Smooth muscle cell (in vitro differentiated cells): ENCODE data around the gene TET2. TPM values are rescaled to one million over a fixed set of nuclear protein-coding genes. Genes with fewer than 3 reads are reported as not detected.

ENCODE experiments used
- DNase-seq: peaks from one replicate; lab custom pipeline; 2025; ENCODE audit not compliant: unreplicated experiment; lab: John Stamatoyannopoulos, UW
- H2AFZ ChIP-seq: fragments of 200-600 bp; sonication (generic); 2 replicates; pipeline ENCODE4 v1.6.0; 2016; ENCODE audit warnings: antibody characterized with exemption, low read depth, mild to moderate bottlenecking
- H3F3A ChIP-seq: fragments of 200-600 bp; sonication (generic); 2 replicates; pipeline ENCODE4 v1.6.0; 2017; ENCODE audit warnings: antibody characterized with exemption, low read depth
- H3K27ac ChIP-seq: fragments of 200-600 bp; sonication (generic); 2 replicates; pipeline ENCODE4 v1.5.1; 2016; ENCODE audit warnings: low read depth, mild to moderate bottlenecking
- H3K27me3 ChIP-seq: fragments of 200-600 bp; sonication (generic); 2 replicates; pipeline ENCODE4 v1.6.1; 2016; ENCODE audit warnings: low read depth, mild to moderate bottlenecking
- H3K36me3 ChIP-seq: fragments of 200-600 bp; sonication (generic); 2 replicates; pipeline ENCODE4 v1.5.1; 2016; ENCODE audit warnings: low read depth
- H3K4me1 ChIP-seq: fragments of 200-600 bp; sonication (generic); 2 replicates; pipeline ENCODE4 v1.5.1; 2016; ENCODE audit warnings: low read depth
- H3K4me2 ChIP-seq: fragments of 200-600 bp; sonication (generic); 2 replicates; pipeline ENCODE4 v1.6.0; 2016; ENCODE audit warnings: mild to moderate bottlenecking
- H3K4me3 ChIP-seq: fragments of 200-600 bp; sonication (generic); 2 replicates; pipeline ENCODE4 v1.5.1; 2016; ENCODE audit warnings: mild to moderate bottlenecking
- H3K79me2 ChIP-seq: fragments of 200-600 bp; sonication (generic); 2 replicates; pipeline ENCODE4 v1.6.0; 2016; ENCODE audit warnings: low read depth, mild to moderate bottlenecking
- H3K9ac ChIP-seq: fragments of 200-600 bp; sonication (generic); 2 replicates; pipeline ENCODE4 v1.6.0; 2016; ENCODE audit warnings: low read depth
- H3K9me3 ChIP-seq: fragments of 200-600 bp; sonication (generic); replicated peaks from 2 replicates; pipeline ENCODE4 v1.5.1; 2016; ENCODE audit warnings: low read depth
- H4K20me1 ChIP-seq: fragments of 200-600 bp; sonication (generic); 2 replicates; pipeline ENCODE4 v1.6.0; 2016; ENCODE audit warnings: low read depth
- WGBS: methylation state at CpG from one replicate; pipeline ENCODE4 v1.1.7; 2016; ENCODE audit warnings: low lambda C conversion rate; 5-methylcytosine and 5-hydroxymethylcytosine counted together
- polyA plus RNA-seq: library from polyadenylated mRNA; unstranded; fragments of >200 nt; fragmentation: Nextera tagmentation; extraction: Ambion mirVana; gene quantifications from 2 replicates; pipeline ENCODE4 v1.2.1, GENCODE V29; 2016
- total RNA-seq: library from RNA; depleted of rRNA; stranded (reverse); fragments of >200 nt; gene quantifications from 2 replicates; pipeline ENCODE4 v1.2.3, GENCODE V29; 2014
- TF ChIP-seq, protein P1 (sequence below): fragments of 200-600 bp; sonication (generic); IDR thresholded peaks from 2 replicates; pipeline ENCODE4 v1.5.1; 2017; ENCODE audit warnings: borderline replicate concordance, mild to moderate bottlenecking, antibody characterized with exemption; ENCODE audit not compliant: insufficient read depth, poor library complexity, severe bottlenecking

The TET2 gene
- total and polyA plus RNA-seq, 2 experiments from 2014 or later, result 2.7 to 20.5 TPM

DNA sequence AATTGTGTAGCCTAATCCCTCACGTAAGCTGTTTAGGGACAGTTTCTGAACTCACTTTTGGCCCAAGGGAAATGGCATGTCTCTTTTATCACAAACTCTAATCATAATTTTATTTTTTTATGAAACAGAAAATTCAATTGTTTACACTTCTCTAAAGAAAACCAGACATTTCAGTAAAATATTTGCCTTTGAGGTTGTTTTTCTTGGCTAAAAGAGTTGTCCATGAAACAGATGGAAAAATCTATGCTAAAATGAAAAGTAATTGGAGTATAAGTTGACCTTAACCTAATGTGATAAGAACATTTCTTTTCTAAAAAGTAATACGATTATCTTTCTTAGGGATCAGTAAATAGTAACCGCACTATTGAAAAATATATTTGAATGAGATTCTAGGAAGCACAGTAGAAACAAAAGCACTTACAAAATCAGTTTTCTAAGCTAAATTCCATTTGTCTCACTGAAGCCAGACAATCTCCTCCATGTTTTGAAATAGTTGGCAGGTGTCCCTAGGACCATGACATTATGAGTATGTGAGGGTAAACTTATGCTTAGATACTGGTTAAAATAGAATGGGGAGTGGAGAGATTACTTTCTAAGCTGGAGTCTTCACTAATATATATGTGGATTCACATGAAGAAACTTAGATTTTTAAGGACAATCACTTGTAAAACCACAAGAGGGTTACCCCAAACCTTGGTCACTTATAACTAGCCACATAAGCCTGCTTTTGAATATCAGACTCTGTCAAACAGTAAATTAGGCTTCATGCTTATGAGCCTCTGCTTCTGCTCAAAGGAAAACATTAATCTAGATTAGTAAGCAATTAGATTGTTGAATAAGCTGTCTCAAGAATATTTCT lies 20.1 kb upstream of the TET2 start:
- no peak for DNase-seq
- TF ChIP-seq, protein P1, sequence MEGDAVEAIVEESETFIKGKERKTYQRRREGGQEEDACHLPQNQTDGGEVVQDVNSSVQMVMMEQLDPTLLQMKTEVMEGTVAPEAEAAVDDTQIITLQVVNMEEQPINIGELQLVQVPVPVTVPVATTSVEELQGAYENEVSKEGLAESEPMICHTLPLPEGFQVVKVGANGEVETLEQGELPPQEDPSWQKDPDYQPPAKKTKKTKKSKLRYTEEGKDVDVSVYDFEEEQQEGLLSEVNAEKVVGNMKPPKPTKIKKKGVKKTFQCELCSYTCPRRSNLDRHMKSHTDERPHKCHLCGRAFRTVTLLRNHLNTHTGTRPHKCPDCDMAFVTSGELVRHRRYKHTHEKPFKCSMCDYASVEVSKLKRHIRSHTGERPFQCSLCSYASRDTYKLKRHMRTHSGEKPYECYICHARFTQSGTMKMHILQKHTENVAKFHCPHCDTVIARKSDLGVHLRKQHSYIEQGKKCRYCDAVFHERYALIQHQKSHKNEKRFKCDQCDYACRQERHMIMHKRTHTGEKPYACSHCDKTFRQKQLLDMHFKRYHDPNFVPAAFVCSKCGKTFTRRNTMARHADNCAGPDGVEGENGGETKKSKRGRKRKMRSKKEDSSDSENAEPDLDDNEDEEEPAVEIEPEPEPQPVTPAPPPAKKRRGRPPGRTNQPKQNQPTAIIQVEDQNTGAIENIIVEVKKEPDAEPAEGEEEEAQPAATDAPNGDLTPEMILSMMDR, result no peak
- 92% methylated on average over 3 of the region's 3 CpGs for WGBS

DNA sequence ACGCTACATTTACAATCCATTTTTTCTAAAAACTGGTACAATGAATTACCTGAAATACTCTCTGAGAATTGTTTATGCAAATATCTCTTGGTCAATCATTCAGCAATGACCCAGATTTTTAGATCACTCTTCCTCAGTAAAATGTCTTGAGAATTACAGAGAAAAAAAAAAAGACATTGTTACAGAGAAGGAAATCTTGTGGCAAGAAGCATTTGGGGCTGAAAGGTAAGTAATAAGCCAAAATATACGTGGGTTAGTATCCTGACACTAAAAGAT lies 19.6 kb upstream of the TET2 start:
- DNase-seq, result no peak
- no peaks in the 10 kb centered on the region for H3K79me2 ChIP-seq
- WGBS, result 89% methylated on average over 2 of the region's 2 CpGs

More for the DNA sequence above, 20.1 kb upstream of the TET2 start:
- Histone ChIP-seq H2AFZ (peak overlapping the region; percentile 37), H4K20me1 (no peaks in the 10 kb centered on the region), H3F3A (no peaks in the 10 kb centered on the region), H3K4me2 (no peak overlapping the region), H3K27me3 (no peaks in the 10 kb centered on the region), H3K9me3 (no peaks in the 10 kb centered on the region), H3K36me3 (no peaks in the 10 kb centered on the region), H3K4me3 (no peak overlapping the region), H3K79me2 (no peaks in the 10 kb centered on the region), H3K9ac (no peak overlapping the region), H3K27ac (no peak overlapping the region), H3K4me1 (no peaks in the 10 kb centered on the region)

DNA sequence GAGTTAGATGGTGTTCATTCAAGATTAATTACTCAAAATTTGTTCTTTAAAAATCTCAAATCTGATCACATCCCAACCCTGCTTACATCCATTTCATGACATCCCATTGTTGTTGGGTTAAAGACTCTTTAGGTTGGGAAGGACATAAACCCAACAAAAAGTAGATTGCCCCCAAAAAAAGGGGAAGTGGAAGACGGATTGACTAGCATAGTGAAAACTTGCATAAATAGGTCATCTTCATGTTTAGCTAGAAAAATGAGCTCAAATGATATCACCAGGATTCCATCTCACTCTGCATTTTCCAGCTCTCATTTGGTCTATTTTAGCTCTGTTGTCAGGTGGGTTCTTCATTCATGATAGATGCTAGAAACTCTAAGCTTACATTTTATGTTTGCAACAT lies 18.5 kb upstream of the TET2 start:
- Histone ChIP-seq H3K27me3 (no peaks in the 10 kb centered on the region), H3K9ac (no peak overlapping the region), H2AFZ (no peak overlapping the region), H3F3A (no peaks in the 10 kb centered on the region), H3K4me3 (no peak overlapping the region), H3K4me2 (no peak overlapping the region), H3K79me2 (no peaks in the 10 kb centered on the region), H3K27ac (no peak overlapping the region), H3K4me1 (no peaks in the 10 kb centered on the region), H3K9me3 (no peaks in the 10 kb centered on the region), H3K36me3 (no peaks in the 10 kb centered on the region), H4K20me1 (no peaks in the 10 kb centered on the region)
- TF ChIP-seq, protein P1, result no peak
- WGBS, result 62% methylated on average over 1 of the region's 1 CpG
- DNase-seq, result no peak

More for the DNA sequence above, 19.6 kb upstream of the TET2 start:
- Histone ChIP-seq H3K27ac (no peak overlapping the region), H2AFZ (no peak overlapping the region), H3F3A (no peaks in the 10 kb centered on the region), H4K20me1 (no peaks in the 10 kb centered on the region), H3K9me3 (no peaks in the 10 kb centered on the region), H3K9ac (no peak overlapping the region), H3K4me3 (no peak overlapping the region), H3K4me1 (no peaks in the 10 kb centered on the region), H3K27me3 (no peaks in the 10 kb centered on the region), H3K36me3 (no peaks in the 10 kb centered on the region), H3K4me2 (no peak overlapping the region)
- TF ChIP-seq, protein P1, result no peak
